PC-3 (cell line): ENCODE results near the gene HNRNPA2B1.

Source experiments
- CTCF ChIP-seq: fragments of 300-600 bp; sonication (generic); conservative IDR thresholded peaks from 2 replicates; pipeline ENCODE4 v1.5.1; 2017; ENCODE audit warnings: antibody characterized with exemption, low read depth, mild to moderate bottlenecking, low read length
- EZH2 ChIP-seq: fragments of 300-600 bp; sonication (generic); IDR thresholded peaks from one replicate; pipeline ENCODE4 v1.6.1; 2017; ENCODE audit warnings: antibody characterized with exemption, mild to moderate bottlenecking, low read length; ENCODE audit not compliant: unreplicated experiment
- EZH2phosphoT487 ChIP-seq: fragments of 300-600 bp; sonication (generic); IDR thresholded peaks from 2 replicates; pipeline ENCODE4 v1.6.1; 2018; ENCODE audit warnings: mild to moderate bottlenecking, antibody characterized with exemption, low read length, borderline replicate concordance

GRCh38 chr7:26167303-26167934, 33.1 kb downstream of the HNRNPA2B1 start:
- TF ChIP-seq CTCF (no peak), EZH2 (no peak), EZH2phosphoT487 (no peak)
